Activated CD4-positive, alpha-beta memory T cell treated with anti-CD3 and anti-CD28 coated beads for 36 hours (primary cell): ENCODE results near the gene PACS2. TPM values are rescaled to one million over a fixed set of nuclear protein-coding genes. Genes with fewer than 3 reads are reported as not detected.

Experiments
- CTCF ChIA-PET: fragments of 350-600 bp; sonication (Branson Sonifier 250); formaldehyde crosslinking; loops from one replicate; lab custom pipeline; 2021; ENCODE audit warnings: antibody characterized with exemption, inconsistent platforms; lab: Charles Lee
- POLR2A ChIA-PET: fragments of 350-600 bp; sonication (Branson Sonifier 250); formaldehyde crosslinking; loops from one replicate; lab custom pipeline; 2021; ENCODE audit warnings: antibody characterized with exemption; lab: Charles Lee
- DNase-seq: peaks from one replicate; pipeline ENCODE4 v3.0.0-alpha.2; 2020
- H3K27ac Mint-ChIP-seq: one replicate; pipeline ENCODE4 v1.8.0; 2021; ENCODE audit warnings: mixed read lengths
- H3K27me3 Mint-ChIP-seq: one replicate; pipeline ENCODE4 v1.8.0; 2021; ENCODE audit warnings: mixed read lengths
- H3K36me3 Mint-ChIP-seq: one replicate; pipeline ENCODE4 v1.8.0; 2021; ENCODE audit warnings: mixed read lengths
- H3K4me1 Mint-ChIP-seq: one replicate; pipeline ENCODE4 v1.8.0; 2021; ENCODE audit warnings: low read depth, mixed read lengths
- H3K4me3 Mint-ChIP-seq: one replicate; pipeline ENCODE4 v1.8.0; 2021; ENCODE audit warnings: mild to moderate bottlenecking, mixed read lengths
- H3K9me3 Mint-ChIP-seq: one replicate; pipeline ENCODE4 v1.8.0; 2021; ENCODE audit warnings: mixed read lengths
- intact Hi-C: fragments of 100-400 bp; cut with micrococcal nuclease; formaldehyde crosslinking; loops from one replicate; pipeline ENCODE4 v1.15.1; 2023
- total RNA-seq, 2 experiments: library from RNA; stranded (reverse); gene quantifications; one replicate each; pipeline ENCODE4 v1.2.3, GENCODE V29; 2021

PACS2 gene
- total RNA-seq, 2 experiments from 2014 or later = 32.3 to 36.6 TPM

GRCh38 chr14:105335735-105336476, 21.4 kb downstream of the PACS2 start:
- Mint-ChIP-seq H3K27ac (no peak overlapping the region), H3K4me3 (no peak overlapping the region), H3K36me3 (no peaks in the 10 kb centered on the region), H3K27me3 (no peaks in the 10 kb centered on the region), H3K4me1 (peaks cover 10% of the 10 kb centered on the region), H3K9me3 (no peaks in the 10 kb centered on the region)
- no peak for DNase-seq
- intact Hi-C loops = no loop called here
- ChIA-PET POLR2A (no interaction called here), CTCF (no interaction called here)

GRCh38 chr14:105336477-105337287, 22.1 kb downstream of the PACS2 start:
- intact Hi-C loops = no loop called here
- DNase-seq = no peak
- POLR2A ChIA-PET = no interaction called here
- no peaks in the 10 kb centered on the region for H3K27me3 Mint-ChIP-seq
- H3K27ac Mint-ChIP-seq = no peak overlapping the region
- H3K36me3 Mint-ChIP-seq = no peaks in the 10 kb centered on the region
- CTCF ChIA-PET = interaction anchor here (0.6 kb wide), 1 partner anchor 177 kb away, joined by 5 read pairs; no protein-coding TSS in a partner anchor
- H3K9me3 Mint-ChIP-seq = no peaks in the 10 kb centered on the region
- peaks cover 4% of the 10 kb centered on the region for H3K4me1 Mint-ChIP-seq
- H3K4me3 Mint-ChIP-seq = no peak overlapping the region

GRCh38 chr14:105337433-105337832, 22.9 kb downstream of the PACS2 start:
- CTCF ChIA-PET = interaction anchor here (0.6 kb wide), 1 partner anchor 178 kb away, joined by 5 read pairs; no protein-coding TSS in a partner anchor

GRCh38 chr14:105337966-105338741, 23.6 kb downstream of the PACS2 start:
- CTCF ChIA-PET = no interaction called here
- H3K27ac Mint-ChIP-seq = no peak overlapping the region

More at GRCh38 chr14:105337433-105337832, 22.9 kb downstream of the PACS2 start:
- no peak overlapping the region for H3K4me3 Mint-ChIP-seq
- POLR2A ChIA-PET = no interaction called here
- no peak overlapping the region for H3K27ac Mint-ChIP-seq
- no peaks in the 10 kb centered on the region for H3K9me3 Mint-ChIP-seq
- no peaks in the 10 kb centered on the region for H3K27me3 Mint-ChIP-seq
- no peaks in the 10 kb centered on the region for H3K4me1 Mint-ChIP-seq
- H3K36me3 Mint-ChIP-seq = no peaks in the 10 kb centered on the region
- intact Hi-C loops = no loop called here
- DNase-seq = no peak

GRCh38 chr14:105340821-105341733, 26.5 kb downstream of the PACS2 start:
- CTCF ChIA-PET = no interaction called here
- intact Hi-C loops = no loop called here
- no peaks in the 10 kb centered on the region for H3K27me3 Mint-ChIP-seq
- peaks cover 3% of the 10 kb centered on the region for H3K36me3 Mint-ChIP-seq
- no peak overlapping the region for H3K27ac Mint-ChIP-seq
- no peak overlapping the region for H3K4me3 Mint-ChIP-seq
- POLR2A ChIA-PET = no interaction called here
- no peaks in the 10 kb centered on the region for H3K4me1 Mint-ChIP-seq
- peaks cover 5% of the 10 kb centered on the region for H3K9me3 Mint-ChIP-seq
- no peak for DNase-seq

More at GRCh38 chr14:105337966-105338741, 23.6 kb downstream of the PACS2 start:
- Mint-ChIP-seq H3K4me3 (no peak overlapping the region), H3K9me3 (no peaks in the 10 kb centered on the region), H3K4me1 (no peaks in the 10 kb centered on the region), H3K27me3 (no peaks in the 10 kb centered on the region), H3K36me3 (no peaks in the 10 kb centered on the region)
- intact Hi-C loops = no loop called here
- POLR2A ChIA-PET = no interaction called here
- DNase-seq = no peak

GRCh38 chr14:105343194-105343593, 28.6 kb downstream of the PACS2 start:
- peaks cover 5% of the 10 kb centered on the region for H3K9me3 Mint-ChIP-seq
- CTCF ChIA-PET = interaction anchor here (0.5 to 2.6 kb wide), 2 partner anchors 9 to 353 kb away, joined by 3 to 13 read pairs; no protein-coding TSS in a partner anchor
- H3K36me3 Mint-ChIP-seq = peaks cover 3% of the 10 kb centered on the region
- no peak overlapping the region for H3K27ac Mint-ChIP-seq
- no peaks in the 10 kb centered on the region for H3K27me3 Mint-ChIP-seq
- no peak for DNase-seq
- no peaks in the 10 kb centered on the region for H3K4me1 Mint-ChIP-seq
- no peak overlapping the region for H3K4me3 Mint-ChIP-seq
- POLR2A ChIA-PET = no interaction called here
- intact Hi-C loops = no loop called here

- Mint-ChIP-seq H3K36me3 (peaks cover 3% of the 10 kb centered on the region), H3K4me3 (no peak overlapping the region), H3K4me1 (no peaks in the 10 kb centered on the region), H3K27me3 (no peaks in the 10 kb centered on the region), H3K9me3 (peaks cover 5% of the 10 kb centered on the region), H3K27ac (no peak overlapping the region)
- no peak for DNase-seq
- intact Hi-C loops = no loop called here
- ChIA-PET POLR2A (no interaction called here), CTCF (interaction anchor here (0.5 to 1.7 kb wide), 2 partner anchors 46 to 256 kb away, joined by 3 to 6 read pairs; no protein-coding TSS in a partner anchor)
Observed at GRCh38 chr14:105346200-105346533, 31.6 kb downstream of the PACS2 start.

- Mint-ChIP-seq H3K4me3 (no peak overlapping the region), H3K9me3 (peaks cover 5% of the 10 kb centered on the region), H3K36me3 (peaks cover 3% of the 10 kb centered on the region), H3K4me1 (peaks cover under 1% of the 10 kb centered on the region), H3K27me3 (no peaks in the 10 kb centered on the region), H3K27ac (no peak overlapping the region)
- CTCF ChIA-PET = interaction anchor here (1.7 kb wide), 1 partner anchor 257 kb away, joined by 6 read pairs; no protein-coding TSS in a partner anchor
- POLR2A ChIA-PET = no interaction called here
- DNase-seq = no peak
- intact Hi-C loops = no loop called here
Observed at GRCh38 chr14:105346876-105347586, 32.5 kb downstream of the PACS2 start.

GRCh38 chr14:105347587-105347968, 33.0 kb downstream of the PACS2 start:
- Mint-ChIP-seq H3K9me3 (peaks cover 5% of the 10 kb centered on the region), H3K27ac (no peak overlapping the region), H3K36me3 (peaks cover 3% of the 10 kb centered on the region), H3K4me3 (no peak overlapping the region), H3K4me1 (peaks cover 2% of the 10 kb centered on the region), H3K27me3 (no peaks in the 10 kb centered on the region)
- intact Hi-C loops = no loop called here
- DNase-seq = no peak
- CTCF ChIA-PET = no interaction called here
- POLR2A ChIA-PET = no interaction called here

GRCh38 chr14:105348169-105348944, 33.8 kb downstream of the PACS2 start:
- CTCF ChIA-PET = no interaction called here
- intact Hi-C loops = no loop called here
- Mint-ChIP-seq H3K27ac (no peak overlapping the region), H3K36me3 (peaks cover 3% of the 10 kb centered on the region), H3K4me1 (peaks cover 2% of the 10 kb centered on the region), H3K4me3 (no peak overlapping the region), H3K9me3 (peaks cover 5% of the 10 kb centered on the region), H3K27me3 (no peaks in the 10 kb centered on the region)
- DNase-seq = no peak
- POLR2A ChIA-PET = no interaction called here
